GM19324 (cell line): ENCODE results near the gene HTT.
"Not testable (repeated sequence)": the region's sequence is repeated elsewhere in the genome, so short reads cannot be mapped to it uniquely, and the experiment has no call there.

Experiments
- ATAC-seq: cut with Tn5 transposase; IDR thresholded peaks from one replicate; pipeline ENCODE4 v1.9.1; 2021; ENCODE audit warnings: mild to moderate bottlenecking, moderate library complexity; ENCODE audit not compliant: unreplicated experiment, low FRiP score

The HTT gene

DNA sequence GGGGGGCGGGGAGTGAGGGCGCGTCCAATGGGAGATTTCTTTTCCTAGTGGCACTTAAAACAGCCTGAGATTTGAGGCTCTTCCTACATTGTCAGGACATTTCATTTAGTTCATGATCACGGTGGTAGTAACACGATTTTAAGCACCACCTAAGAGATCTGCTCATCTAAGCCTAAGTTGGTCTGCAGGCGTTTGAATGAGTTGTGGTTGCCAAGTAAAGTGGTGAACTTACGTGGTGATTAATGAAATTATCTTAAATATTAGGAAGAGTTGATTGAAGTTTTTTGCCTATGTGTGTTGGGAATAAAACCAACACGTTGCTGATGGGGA lies 1.1 kb downstream of the HTT start:
- ATAC-seq: no peak

DNA sequence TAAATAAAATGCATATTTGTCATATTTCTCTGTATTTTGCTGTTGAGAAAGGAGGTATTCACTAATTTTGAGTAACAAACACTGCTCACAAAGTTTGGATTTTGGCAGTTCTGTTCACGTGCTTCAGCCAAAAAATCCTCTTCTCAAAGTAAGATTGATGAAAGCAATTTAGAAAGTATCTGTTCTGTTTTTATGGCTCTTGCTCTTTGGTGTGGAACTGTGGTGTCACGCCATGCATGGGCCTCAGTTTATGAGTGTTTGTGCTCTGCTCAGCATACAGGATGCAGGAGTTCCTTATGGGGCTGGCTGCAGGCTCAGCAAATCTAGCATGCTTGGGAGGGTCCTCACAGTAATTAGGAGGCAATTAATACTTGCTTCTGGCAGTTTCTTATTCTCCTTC lies 3.3 kb downstream of the HTT start:
- no peak for ATAC-seq

DNA sequence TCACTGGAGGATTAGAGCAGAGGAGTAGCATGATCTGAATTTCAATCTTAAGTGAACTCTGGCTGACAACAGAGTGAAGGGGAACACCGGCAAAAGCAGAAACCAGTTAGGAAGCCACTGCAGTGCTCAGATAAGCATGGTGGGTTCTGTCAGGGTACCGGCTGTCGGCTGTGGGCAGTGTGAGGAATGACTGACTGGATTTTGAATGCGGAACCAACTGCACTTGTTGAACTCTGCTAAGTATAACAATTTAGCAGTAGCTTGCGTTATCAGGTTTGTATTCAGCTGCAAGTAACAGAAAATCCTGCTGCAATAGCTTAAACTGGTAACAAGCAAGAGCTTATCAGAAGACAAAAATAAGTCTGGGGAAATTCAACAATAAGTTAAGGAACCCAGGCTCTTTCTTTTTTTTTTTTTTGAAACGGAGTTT lies 5.2 kb downstream of the HTT start:
- ATAC-seq: no peak

DNA sequence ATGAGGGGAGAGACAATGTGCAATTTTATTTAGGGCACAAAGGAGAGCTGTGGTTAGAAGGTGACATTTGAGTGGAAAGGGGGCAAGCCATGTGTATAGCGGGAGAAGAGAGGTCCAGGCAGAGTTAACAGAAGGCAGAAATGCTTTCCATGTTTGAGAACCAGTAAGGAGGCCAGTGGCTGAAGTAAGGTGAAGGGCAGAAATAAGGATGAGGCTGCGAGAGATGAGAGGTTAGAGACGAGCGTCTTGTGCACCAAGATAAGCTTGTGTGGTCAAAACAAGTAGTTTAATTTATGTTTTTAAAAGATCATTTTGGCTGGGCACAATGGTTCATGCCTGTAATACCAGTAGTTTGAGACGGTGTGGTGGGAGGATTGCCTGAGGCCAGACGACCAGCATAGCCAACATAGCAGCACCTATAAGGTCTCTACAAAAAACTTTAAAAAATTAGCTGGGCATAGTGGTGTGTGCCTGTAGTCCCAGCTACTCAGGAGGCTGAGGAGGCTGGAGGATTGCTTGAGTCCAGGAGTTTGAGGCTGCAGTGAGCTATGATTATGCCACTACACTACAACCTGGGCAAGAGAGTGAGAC lies 8.5 kb downstream of the HTT start:
- ATAC-seq: no peak

DNA sequence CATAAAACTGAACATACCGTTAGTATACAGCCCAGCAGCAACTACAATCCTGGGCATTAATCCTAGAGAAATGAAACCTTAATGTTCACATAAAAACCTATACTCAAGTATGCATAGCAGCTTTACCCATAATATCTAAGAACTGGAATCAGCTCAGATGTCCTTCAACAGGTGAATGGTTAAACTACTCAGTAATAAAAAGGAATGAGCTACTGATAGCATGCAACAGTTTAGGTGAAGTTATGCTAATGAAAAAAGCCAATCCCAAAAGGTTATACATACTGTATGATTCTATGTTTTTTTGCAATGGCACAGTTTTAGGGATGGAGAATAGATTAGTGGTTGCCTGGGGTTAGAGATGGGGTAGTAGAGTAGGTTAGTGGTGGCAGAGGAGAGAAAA lies 9.3 kb downstream of the HTT start:
- no peak for ATAC-seq

DNA sequence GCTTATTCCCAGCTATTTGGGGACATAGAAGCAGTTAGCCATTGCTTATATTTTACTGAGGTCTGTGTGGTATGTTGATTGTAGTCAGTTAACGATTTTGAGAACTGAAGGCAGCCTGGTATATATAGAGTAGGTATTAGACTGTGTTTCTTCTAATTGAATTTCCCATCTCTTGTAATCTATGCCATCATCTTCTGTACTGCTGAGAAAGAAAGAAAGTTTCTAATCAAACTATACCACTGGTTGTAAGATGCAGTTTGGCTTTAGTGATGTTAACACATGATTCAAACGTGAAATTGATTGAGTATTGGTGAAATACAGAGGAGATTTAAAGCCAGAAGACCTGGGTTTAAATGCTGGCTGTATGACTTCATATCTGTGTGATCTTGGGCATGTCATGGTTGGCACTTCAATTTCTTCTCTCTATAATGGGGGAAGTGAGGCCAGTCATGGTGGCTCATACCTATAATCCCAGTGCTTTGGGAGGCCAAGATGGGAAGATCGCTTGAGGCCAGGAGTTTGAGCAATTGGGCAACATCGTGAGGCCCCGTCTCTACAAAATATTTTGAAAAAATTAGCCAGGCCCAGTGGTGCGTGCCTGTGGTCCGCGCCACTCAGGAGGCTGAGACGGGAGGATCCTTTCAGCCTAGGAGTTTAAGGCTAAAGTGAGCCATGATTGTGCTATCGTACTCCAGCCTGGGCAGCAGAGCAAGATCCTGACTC lies 11.6 kb downstream of the HTT start:
- ATAC-seq: no peak

DNA sequence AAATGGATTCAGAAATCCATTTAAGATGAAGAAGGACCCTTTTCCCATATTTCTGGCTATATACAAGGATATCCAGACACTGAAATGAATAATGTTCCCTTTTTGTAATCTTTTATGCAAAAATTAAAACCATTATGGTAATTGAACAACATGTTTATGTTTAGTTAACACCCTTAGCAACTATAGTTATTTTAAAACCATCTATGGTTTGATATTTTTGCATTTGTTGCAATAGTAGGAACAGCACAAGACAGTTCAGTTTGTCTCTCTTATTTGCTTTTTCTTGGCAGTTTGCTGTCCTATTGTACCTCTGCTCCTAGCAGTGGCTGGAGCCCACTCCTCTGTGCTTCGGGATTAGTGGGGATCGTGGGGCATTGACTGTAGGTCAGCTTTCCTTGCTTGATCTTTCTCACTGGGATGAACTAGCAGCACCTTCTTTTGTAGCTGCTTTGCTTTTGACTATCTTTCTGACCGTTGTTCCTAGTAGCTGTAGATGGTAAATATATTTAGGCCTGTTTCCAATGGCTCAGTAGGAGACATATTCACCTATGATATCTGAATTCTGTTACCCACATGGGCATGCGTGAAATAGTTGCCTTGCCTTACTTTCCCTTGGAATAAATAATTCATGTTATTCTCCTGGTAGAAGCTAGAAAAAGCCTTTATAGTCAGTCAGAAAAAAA lies 12.8 kb downstream of the HTT start:
- no peak for ATAC-seq

DNA sequence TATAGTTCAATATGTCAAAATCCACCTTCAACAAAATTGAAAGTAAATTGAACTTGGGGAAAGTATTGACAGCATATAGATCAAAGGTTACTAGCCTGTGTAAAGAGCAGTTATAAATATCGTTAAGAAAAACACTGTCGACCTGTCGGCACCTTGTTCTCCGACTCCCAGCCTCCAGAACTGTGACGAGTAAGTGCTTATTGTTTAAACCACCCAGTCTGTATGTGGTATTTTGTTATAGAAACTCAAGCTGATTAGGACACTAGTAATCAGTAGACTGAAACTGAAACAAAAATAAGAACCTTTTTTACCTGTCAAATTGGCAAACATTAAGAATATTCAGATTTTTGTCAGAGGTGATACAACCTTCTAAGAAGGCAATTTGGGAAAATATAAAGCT lies 17.0 kb downstream of the HTT start:
- no peak for ATAC-seq

DNA sequence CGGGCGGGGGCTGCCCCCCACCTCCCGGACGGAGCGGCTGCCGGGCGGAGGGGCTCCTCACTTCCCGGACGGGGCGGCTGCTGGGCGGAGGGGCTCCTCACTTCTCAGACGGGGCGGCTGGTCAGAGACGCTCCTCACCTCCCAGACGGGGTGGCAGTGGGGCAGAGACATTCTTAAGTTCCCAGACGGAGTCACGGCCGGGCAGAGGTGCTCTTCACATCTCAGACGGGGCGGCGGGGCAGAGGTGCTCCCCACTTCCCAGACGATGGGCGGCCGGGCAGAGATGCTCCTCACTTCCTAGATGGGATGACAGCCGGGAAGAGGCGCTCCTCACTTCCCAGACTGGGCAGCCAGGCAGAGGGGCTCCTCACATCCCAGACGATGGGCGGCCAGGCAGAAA lies 20.2 kb downstream of the HTT start:
- ATAC-seq: not testable (repeated sequence)

DNA sequence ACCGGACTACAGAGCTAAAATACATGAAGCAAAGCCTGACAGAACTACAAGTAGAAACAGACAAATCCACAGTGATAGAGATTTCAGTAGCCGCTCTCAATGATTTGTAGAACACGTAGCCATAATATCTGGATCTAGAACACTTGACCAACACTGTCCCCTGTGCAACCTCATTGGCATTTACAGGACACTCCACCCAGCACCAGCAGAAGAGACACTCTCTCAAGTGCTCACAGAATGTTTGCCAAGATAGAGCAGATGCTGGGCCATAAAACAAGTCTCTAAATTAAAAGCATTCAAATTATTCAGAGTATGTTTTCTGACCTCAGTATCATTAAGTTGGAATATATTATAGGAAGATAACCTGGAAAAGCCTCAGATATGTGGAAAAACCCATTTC lies 21.7 kb downstream of the HTT start:
- no peak for ATAC-seq

DNA sequence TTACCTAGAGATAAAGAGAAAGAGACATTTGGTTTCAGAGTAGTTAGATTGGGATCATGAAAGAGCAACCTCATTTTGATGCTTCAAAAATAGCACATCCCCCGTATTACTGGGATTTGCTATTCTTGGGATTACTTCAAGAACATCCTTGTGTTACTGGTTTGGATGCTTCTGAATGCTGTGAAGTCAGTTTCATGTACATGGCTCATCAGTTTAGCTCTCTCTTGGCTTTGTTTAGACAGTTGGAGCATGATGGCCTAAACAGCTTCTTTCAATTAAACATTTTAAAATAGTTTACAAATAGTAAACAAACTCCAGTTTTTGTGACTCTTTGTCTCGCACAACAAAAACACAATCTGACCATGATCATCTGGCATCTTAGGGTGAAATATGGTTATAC lies 23.9 kb downstream of the HTT start:
- no peak for ATAC-seq

DNA sequence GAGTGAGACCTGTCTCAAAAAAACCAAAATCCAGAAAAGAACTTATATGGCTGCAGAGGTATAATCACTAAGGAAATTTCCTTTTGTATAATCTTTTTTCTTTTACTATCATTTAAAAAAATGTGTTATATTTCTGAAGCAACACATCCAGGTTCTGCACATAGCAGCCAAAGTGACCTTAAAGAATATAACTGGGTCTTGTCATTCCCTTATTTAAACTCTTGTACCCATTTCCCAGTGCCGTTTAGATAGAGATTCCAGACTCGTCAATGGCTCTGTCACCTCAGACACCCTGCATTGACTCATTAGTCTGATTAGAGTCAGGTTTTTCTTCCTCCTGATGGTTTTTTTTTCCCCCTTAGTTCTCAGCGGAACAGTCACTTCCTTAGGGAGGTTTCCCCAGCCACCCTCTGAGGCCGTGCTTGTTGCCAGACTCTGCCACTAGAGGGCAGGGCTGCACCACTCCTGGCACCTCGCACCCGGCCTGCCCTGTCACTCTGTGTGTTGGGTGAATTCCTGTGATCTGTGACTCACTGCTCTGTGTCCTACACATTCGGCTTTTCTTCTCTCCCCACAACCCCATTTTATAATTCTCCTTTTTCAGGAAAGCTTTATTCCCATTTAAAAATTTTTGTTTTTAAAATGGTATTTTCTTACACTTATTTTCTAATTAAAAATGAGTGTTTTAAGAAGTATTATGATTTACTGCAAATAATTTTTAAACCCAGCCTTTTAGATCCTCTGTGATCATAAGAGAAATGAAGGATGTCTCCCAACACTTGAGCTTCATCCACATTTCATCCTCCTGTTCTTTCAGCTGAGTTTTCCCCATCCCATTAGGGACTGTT lies 32.1 kb downstream of the HTT start:
- ATAC-seq: peak; percentile 84

DNA sequence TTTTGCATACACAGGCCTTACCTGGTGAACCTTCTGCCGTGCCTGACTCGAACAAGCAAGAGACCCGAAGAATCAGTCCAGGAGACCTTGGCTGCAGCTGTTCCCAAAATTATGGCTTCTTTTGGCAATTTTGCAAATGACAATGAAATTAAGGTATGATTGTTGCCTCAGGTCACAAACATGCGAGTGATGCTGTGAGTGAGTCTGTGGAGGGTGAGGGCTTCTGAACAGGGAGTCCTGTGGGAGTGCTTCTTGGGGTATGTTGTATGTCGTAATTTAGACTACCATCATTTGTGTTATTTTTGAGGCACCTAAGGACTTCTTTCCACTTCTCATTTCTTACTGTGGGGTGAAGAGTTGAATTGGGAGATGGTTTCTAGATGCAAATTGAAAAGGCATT lies 32.8 kb downstream of the HTT start:
- ATAC-seq: no peak

DNA sequence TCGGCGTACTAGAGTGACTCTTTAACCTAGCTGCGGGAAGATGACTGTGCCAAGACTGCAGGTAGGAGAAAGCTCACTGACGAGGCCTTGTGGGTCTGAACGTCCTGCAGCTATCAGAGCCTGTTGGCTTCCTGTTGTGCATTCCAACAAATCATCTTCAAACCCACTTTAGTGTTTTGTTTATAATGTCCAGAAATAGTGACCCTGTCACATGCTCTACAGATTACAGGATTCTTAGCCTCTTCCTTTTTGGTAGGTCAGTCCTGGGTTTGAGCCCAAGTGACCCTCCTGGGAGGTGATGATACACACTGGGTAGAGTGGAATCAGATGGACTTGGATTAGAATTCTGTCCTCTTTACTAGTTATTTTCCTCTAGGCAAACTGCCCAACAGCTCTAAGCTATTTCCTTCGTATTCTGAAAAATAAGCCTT lies 33.2 kb downstream of the HTT start:
- no peak for ATAC-seq

DNA sequence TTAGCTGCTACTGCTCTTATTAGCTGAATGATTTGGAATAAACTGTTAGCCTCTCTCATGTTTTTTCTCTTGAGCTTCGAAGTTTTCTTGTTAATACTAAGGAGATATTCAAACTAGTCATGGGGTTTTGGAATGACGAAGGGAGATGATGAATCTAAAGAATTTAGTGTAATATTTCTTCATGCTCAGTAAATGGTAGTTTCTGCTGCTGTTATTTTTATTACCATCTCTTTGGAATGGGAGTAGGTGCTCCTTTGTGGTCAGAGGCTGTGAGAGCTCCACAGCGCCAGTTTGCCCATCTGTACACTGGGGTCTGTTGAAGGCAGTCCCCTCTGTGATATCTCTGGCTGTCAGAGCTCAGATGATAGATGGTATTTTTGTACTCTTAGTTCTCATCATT lies 33.7 kb downstream of the HTT start:
- ATAC-seq: no peak

DNA sequence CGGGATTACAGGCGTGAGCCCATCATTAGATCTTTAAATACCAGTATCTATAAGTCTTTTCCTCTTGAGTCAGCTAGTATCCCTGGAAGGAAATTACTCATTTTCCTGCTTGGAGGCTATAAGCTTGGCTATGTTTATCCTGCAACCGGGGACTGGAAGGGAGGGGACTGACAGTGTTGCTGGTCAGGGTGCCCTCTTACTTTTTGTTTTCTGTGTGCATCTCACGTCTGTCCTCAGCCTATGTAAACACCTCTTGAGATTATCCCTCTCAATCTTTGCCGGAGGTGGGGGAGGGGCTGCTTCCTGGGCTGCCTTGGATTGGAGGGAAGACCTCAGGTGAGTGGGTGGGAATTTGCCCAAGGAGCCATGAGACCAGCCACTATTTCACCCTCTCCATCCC lies 37.0 kb downstream of the HTT start:
- ATAC-seq: no peak

DNA sequence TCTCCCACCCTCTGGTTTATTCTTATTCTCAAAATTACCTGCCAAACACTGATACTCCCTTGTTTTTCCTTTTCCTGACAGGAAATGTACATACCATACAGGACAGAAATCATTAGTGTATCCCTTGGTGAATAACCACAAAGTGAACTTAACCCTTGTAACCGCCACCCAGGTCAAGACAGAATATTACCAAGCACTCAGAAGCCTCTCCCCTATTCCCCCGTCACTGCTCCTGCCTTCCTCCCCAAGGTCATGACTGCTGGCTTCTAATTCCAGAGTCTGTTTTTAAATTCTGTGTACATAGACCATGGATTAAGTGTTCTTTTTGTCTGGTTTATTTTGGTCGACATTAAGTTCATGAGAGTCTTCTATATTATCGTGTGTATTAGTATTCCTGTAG lies 37.7 kb downstream of the HTT start:
- ATAC-seq: no peak

DNA sequence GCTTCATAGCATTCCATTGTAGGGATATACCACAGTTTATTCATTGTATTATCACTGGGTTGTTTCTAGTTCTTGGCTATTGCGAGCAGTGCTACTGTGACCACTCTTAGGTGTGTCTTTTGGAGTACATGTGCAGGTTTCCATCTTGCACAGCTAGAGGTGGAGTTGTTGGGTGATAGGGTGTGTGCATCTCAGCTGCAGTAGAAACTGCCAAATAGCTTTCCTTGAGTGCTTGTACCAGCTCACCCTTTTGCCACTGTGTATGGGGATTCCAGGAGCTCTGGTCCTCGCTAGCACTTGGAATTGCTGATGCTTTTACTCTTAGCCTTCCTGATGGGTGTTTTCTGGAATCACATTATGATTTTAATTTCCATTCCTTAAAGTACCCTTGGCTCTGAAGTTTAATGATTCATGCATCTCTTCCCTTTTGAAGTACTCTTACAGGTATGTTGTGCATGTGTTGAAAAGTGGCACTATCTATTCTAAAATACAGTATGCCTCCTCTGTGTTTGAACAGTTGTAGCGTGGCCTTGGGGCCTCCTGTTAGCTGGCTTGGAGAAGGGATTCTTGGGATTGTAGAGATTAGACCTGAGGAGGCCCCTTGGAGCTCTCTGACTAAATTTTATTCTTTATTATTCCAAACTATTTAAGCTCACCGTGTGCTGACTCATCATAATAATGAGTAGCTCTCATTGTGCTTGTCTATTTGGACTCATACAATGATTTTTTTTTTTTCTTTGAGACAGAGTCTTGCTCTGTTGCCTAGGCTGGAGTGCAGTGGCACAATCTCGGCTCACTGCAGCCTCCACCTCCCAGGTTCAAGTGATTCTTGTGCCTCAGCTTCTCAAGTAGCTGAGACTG lies 38.4 kb downstream of the HTT start:
- no peak for ATAC-seq

DNA sequence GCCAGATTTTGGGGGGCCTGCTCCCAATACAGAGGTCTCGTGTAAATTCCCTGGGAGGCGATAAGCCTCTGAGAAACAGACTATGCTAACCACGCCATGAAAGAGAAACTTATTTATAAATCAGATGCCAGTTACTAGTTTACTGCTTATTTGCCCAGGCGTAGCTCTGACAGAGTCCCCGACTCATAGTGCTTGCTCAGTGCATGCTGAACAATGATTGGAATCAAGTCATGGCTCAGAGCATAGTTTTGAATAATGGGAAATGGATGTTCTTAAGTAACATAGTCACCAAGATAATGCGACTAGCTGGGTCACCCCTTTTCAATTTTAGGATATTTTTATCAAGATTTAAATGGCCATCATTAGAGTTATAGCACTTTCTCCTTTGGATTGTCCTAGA lies 39.9 kb downstream of the HTT start:
- ATAC-seq: no peak

DNA sequence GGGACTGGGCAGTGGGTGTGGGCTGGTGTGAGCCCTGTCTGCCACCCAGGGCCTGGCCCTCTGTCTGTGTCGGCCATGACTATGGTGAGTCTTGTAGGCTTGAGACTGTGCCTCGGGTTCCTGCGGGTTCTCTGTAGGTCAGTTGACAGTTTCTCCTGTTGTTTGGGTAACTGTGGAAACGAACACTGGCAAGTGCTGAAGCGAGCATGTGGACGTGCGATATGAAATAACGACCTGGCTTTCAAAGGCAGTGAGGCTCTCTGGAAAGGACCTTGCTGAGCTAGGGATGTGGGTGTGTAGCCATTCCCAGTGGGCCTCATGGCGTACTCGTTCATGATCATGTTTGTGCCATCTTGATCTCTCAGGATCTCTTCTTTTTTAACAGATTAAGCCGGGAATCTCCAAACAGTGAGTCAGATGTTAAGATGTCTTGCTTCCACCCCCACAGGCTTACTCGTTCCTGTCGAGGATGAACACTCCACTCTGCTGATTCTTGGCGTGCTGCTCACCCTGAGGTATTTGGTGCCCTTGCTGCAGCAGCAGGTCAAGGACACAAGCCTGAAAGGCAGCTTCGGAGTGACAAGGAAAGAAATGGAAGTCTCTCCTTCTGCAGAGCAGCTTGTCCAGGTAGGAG lies 41.3 kb downstream of the HTT start:
- ATAC-seq: no peak
